ENCODE data around the gene ZMYND10. TPM values are rescaled to one million over a fixed set of nuclear protein-coding genes. Genes with fewer than 3 reads are reported as not detected.

Gene ZMYND10
- total RNA-seq, 2 donors from 2014 or later = 0.26 to 0.31 TPM

DNA sequence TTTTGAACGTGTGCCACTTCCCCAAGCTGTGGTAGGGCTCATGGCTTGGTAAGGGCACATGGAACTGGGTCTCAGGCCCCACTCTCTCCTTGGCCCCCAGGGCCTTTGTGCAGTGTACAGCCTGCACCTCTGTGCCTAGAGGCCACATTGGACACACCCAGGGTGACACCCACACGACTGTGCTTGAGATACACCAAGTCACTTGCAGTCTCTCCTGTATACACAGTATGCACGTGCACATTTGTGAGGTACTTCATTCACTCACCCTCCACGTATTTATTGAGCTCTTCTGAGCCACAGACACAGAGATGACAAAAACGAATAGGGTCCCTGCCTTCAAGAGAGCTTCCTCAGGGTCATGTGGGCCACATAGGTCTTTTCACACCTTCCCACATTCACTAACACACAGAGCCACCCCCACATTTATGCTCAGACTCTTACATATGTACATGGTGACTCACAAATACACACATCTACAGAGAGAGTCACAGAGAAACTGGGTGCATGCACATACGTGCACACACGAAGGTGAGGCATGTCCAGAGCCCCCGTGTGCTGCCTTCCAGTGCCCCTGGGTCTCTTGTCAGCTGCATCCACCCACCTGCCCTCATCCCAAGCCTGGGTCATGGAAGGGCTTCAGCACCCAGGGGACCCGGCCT is 23.6 kb upstream of the ZMYND10 start:
- Histone ChIP-seq H3K4me3 (no peak overlapping the region), H3K36me3 (no peaks in the 10 kb centered on the region), H3K27ac (no peak overlapping the region), H3K27me3 (no peaks in the 10 kb centered on the region), H3K4me1 (peaks cover 0 to 13% of the 10 kb centered on the region in 2 donors), H3K9me3 (no peaks in the 10 kb centered on the region)
- DNase-seq (ENCODE audit: low spot score) = no peak
- TF ChIP-seq, protein P1, sequence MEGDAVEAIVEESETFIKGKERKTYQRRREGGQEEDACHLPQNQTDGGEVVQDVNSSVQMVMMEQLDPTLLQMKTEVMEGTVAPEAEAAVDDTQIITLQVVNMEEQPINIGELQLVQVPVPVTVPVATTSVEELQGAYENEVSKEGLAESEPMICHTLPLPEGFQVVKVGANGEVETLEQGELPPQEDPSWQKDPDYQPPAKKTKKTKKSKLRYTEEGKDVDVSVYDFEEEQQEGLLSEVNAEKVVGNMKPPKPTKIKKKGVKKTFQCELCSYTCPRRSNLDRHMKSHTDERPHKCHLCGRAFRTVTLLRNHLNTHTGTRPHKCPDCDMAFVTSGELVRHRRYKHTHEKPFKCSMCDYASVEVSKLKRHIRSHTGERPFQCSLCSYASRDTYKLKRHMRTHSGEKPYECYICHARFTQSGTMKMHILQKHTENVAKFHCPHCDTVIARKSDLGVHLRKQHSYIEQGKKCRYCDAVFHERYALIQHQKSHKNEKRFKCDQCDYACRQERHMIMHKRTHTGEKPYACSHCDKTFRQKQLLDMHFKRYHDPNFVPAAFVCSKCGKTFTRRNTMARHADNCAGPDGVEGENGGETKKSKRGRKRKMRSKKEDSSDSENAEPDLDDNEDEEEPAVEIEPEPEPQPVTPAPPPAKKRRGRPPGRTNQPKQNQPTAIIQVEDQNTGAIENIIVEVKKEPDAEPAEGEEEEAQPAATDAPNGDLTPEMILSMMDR (IDR thresholded peaks at IDR 0.05) = no peak

DNA sequence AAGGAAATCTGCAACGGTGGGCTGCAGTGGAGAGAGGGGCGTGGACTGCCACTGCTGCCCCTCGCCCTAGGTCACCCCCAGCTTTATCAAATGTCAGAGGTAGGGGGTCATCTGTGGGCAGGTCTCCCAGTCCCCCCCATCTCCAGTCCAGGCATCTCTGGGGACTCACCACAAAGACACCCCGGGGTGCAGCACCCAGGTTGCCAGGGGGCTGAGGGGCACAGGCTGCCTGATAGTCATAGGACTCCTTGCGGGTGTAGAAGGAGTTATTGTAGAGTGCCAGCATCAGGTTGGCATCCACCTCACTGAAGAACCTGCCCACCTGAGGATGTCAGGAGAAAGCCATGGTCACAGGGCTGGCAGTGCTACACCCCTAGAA is 20.3 kb upstream of the ZMYND10 start:
- TF ChIP-seq, protein P1 (IDR thresholded peaks at IDR 0.05) = no peak
- no peak overlapping the region for H3K4me3 ChIP-seq
- no peaks in the 10 kb centered on the region for H3K36me3 ChIP-seq
- H3K27me3 ChIP-seq = no peaks in the 10 kb centered on the region
- DNase-seq (ENCODE audit: low spot score) = no peak
- peaks cover 0 to 14% of the 10 kb centered on the region in 2 donors for H3K4me1 ChIP-seq
- H3K27ac ChIP-seq = no peak overlapping the region
- H3K9me3 ChIP-seq = no peaks in the 10 kb centered on the region

DNA sequence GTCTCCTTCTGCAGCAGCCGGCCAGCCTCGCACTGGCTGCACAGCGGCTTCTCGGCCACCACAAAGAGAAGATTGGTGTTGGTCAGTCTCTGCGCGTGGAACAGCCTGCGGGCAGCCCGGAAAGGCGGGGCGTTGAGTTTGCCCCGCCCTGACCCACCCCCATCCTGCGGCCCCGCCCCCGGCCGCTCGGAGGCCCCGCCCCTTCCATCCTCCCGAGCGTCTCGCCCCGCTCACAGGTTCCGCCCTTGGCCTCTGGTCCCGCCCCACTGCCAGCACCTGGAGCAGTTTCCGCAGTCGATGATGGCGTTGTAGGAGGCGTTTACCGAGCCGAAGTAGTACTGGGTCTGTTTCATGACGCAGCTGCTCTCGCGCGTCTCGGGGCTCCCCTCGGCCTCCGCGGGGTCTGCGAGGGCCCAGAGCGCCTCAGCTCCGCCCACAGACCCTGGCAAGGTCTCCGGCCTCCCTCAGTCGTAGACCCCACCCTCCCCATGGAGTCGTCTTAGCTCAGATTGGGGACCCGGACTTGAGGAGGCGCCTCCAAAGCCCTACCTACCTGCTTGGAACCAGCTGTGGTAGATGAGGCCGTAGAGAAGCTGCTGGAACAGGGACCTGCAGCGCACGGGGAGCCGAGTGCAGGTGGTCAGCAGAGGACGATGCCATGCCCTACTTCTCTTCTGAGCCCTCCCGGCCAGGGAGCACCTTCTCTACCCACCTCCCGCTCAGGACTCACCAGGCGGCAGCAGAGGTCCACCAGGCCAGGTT is 19.7 kb upstream of the ZMYND10 start:
- peak; percentile 82 for DNase-seq (ENCODE audit: low spot score)
- peak overlapping the region in 1 of 2 donors; percentile 55 for H3K27ac ChIP-seq

DNA sequence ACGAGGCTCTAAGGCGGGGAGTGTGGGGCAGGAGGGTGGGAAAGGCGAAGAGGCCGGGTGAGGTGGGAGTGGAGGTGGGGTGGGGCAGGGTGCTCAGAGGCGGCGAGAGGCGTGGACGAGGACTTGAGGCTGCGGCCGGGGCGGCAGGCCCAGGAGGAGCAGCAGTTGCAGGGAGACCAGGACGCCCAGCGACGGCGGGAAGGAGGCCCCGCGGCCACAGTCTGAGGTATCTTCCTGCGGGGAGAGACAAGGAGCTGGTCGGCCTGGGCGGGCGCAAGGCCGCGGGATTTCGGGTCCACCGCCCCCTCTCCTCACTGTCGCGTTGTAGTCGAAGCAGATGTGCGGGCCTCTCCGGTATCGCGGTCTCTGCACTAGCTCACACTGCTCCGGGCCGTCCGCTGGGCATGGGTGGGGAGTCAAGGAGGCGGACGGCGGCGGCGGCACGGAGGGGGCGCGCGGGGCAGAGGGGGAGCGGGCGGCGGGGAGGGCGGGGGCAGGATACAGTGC is 19.1 kb upstream of the ZMYND10 start:
- peak overlapping the region in 1 of 2 donors; percentile 48 for H3K27ac ChIP-seq
- no peak for DNase-seq (ENCODE audit: low spot score)
- TF ChIP-seq, protein P1 (IDR thresholded peaks at IDR 0.05) = no peak
- H3K27me3 ChIP-seq = no peaks in the 10 kb centered on the region
- H3K4me1 ChIP-seq = peaks cover 0 to 17% of the 10 kb centered on the region in 2 donors
- H3K9me3 ChIP-seq = no peaks in the 10 kb centered on the region
- H3K4me3 ChIP-seq = peak overlapping the region; percentile 30 to 58
- H3K36me3 ChIP-seq = no peaks in the 10 kb centered on the region

More for the DNA sequence above, 19.7 kb upstream of the ZMYND10 start:
- peaks cover 0 to 14% of the 10 kb centered on the region in 2 donors for H3K4me1 ChIP-seq
- no peaks in the 10 kb centered on the region for H3K27me3 ChIP-seq
- TF ChIP-seq, protein P1 (IDR thresholded peaks at IDR 0.05) = no peak
- H3K4me3 ChIP-seq = peak overlapping the region; percentile 30 to 58
- no peaks in the 10 kb centered on the region for H3K36me3 ChIP-seq
- H3K9me3 ChIP-seq = no peaks in the 10 kb centered on the region

DNA sequence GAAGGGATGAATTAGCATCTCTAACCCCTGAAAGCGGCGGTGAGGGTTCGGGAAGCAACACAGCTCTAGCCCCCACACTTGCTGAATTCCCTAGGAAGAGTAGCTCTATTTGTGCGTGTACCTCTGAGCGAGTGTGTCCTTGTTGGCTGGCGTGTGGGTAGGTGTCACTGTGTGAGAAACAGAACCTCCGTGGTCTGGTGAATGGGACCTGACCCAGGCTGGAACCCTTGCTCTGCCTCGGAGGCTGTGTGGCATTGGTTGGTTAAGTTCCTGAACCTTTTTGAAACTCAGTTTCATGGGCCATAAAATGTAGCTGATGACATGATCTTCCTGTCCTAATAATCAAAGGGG is 14.2 kb upstream of the ZMYND10 start:
- Histone ChIP-seq H3K27me3 (no peaks in the 10 kb centered on the region), H3K4me1 (peaks cover 0 to 55% of the 10 kb centered on the region in 2 donors), H3K36me3 (peaks cover 13% of the 10 kb centered on the region), H3K9me3 (no peaks in the 10 kb centered on the region), H3K27ac (no peak overlapping the region), H3K4me3 (peak overlapping the region in 1 of 2 donors; percentile 90)
- TF ChIP-seq, protein P1 (IDR thresholded peaks at IDR 0.05) = no peak
- no peak for DNase-seq (ENCODE audit: low spot score)
